Activated naive CD4-positive, alpha-beta T cell treated with Interleukin-2 at 50 U/mL for 16 hours (primary cell): ENCODE data around the gene FBXL17.

Source experiments
- DNase-seq: peaks from one replicate; pipeline ENCODE4 v3.0.0-alpha.2; 2020

FBXL17 gene

GRCh38 chr5:107945061-107945460 is 436.8 kb downstream of the FBXL17 start:
- no peak for DNase-seq

GRCh38 chr5:107943923-107944322 is 438.0 kb downstream of the FBXL17 start:
- no peak for DNase-seq

GRCh38 chr5:107941036-107941435 is 440.9 kb downstream of the FBXL17 start:
- DNase-seq, result no peak

GRCh38 chr5:107937651-107938355 is 444.1 kb downstream of the FBXL17 start:
- no peak for DNase-seq

GRCh38 chr5:107937204-107937603 is 444.7 kb downstream of the FBXL17 start:
- no peak for DNase-seq

GRCh38 chr5:107936515-107936914 is 445.4 kb downstream of the FBXL17 start:
- DNase-seq, result no peak

- no peak for DNase-seq
Measured at GRCh38 chr5:107935645-107936044, 446.3 kb downstream of the FBXL17 start.

- no peak for DNase-seq
Measured at GRCh38 chr5:107933326-107933725, 448.6 kb downstream of the FBXL17 start.

- no peak for DNase-seq
Measured at GRCh38 chr5:107930891-107931290, 451.0 kb downstream of the FBXL17 start.

GRCh38 chr5:107930092-107930491 is 451.8 kb downstream of the FBXL17 start:
- DNase-seq, result no peak

GRCh38 chr5:107929080-107929479 is 452.8 kb downstream of the FBXL17 start:
- no peak for DNase-seq

- no peak for DNase-seq
Measured at GRCh38 chr5:107926121-107926520, 455.8 kb downstream of the FBXL17 start.

- DNase-seq, result no peak
Measured at GRCh38 chr5:107925200-107925599, 456.7 kb downstream of the FBXL17 start.

- DNase-seq, result no peak
Measured at GRCh38 chr5:107919969-107920368, 461.9 kb downstream of the FBXL17 start.

GRCh38 chr5:107919361-107919760 is 462.5 kb downstream of the FBXL17 start:
- no peak for DNase-seq

GRCh38 chr5:107917983-107918382 is 463.9 kb downstream of the FBXL17 start:
- no peak for DNase-seq

- no peak for DNase-seq
Measured at GRCh38 chr5:107916731-107917725, 464.9 kb downstream of the FBXL17 start.

GRCh38 chr5:107915176-107915812 is 466.6 kb downstream of the FBXL17 start:
- DNase-seq, result no peak

GRCh38 chr5:107913494-107913893 is 468.4 kb downstream of the FBXL17 start:
- no peak for DNase-seq

GRCh38 chr5:107900721-107901120 is 481.2 kb downstream of the FBXL17 start:
- no peak for DNase-seq

GRCh38 chr5:107894361-107894760 is 487.5 kb downstream of the FBXL17 start:
- no peak for DNase-seq

GRCh38 chr5:107893642-107894041 is 488.3 kb downstream of the FBXL17 start:
- no peak for DNase-seq

- no peak for DNase-seq
Measured at GRCh38 chr5:107889387-107889786, 492.5 kb downstream of the FBXL17 start.
